GM19351 (cell line): ENCODE results near the gene ASCL2.

Experiments used
- ATAC-seq: cut with Tn5 transposase; IDR thresholded peaks from one replicate; pipeline ENCODE4 v1.9.1; 2021; ENCODE audit warnings: mild to moderate bottlenecking, moderate library complexity; ENCODE audit not compliant: unreplicated experiment

Gene ASCL2

GRCh38 chr11:2275334-2276279 lies 5.2 kb upstream of the ASCL2 start:
- ATAC-seq: no peak

GRCh38 chr11:2273771-2274170 lies 3.4 kb upstream of the ASCL2 start:
- no peak for ATAC-seq

GRCh38 chr11:2273311-2273710 lies 2.9 kb upstream of the ASCL2 start:
- no peak for ATAC-seq

- no peak for ATAC-seq
These were observed 2.5 kb upstream of the ASCL2 start for GRCh38 chr11:2272946-2273280.

- no peak for ATAC-seq
These were observed 2.0 kb upstream of the ASCL2 start for GRCh38 chr11:2272228-2272945.

GRCh38 chr11:2271327-2272227 lies 1.2 kb upstream of the ASCL2 start:
- no peak for ATAC-seq

- ATAC-seq: no peak
These were observed 614 bp upstream of the ASCL2 start for GRCh38 chr11:2271077-2271326.

- ATAC-seq: no peak
These were observed 627 bp downstream of the ASCL2 start for GRCh38 chr11:2269601-2270321.

GRCh38 chr11:2268729-2269600 lies 1.4 kb downstream of the ASCL2 start:
- no peak for ATAC-seq

GRCh38 chr11:2267851-2268728 lies 2.3 kb downstream of the ASCL2 start:
- no peak for ATAC-seq

GRCh38 chr11:2267306-2267850 lies 3.0 kb downstream of the ASCL2 start:
- no peak for ATAC-seq

- no peak for ATAC-seq
These were observed 3.6 kb downstream of the ASCL2 start for GRCh38 chr11:2266586-2267305.

GRCh38 chr11:2265854-2266585 lies 4.4 kb downstream of the ASCL2 start:
- ATAC-seq: no peak

- peak; percentile 59 for ATAC-seq
These were observed 5.0 kb downstream of the ASCL2 start for GRCh38 chr11:2265396-2265795.

GRCh38 chr11:2264366-2265053 lies 5.9 kb downstream of the ASCL2 start:
- ATAC-seq: no peak

- ATAC-seq: no peak
These were observed 6.5 kb downstream of the ASCL2 start for GRCh38 chr11:2263724-2264360.
